GM12878 (cell line): Measurements from ENCODE around the gene CEND1. TPM values are rescaled to one million over a fixed set of nuclear protein-coding genes. Genes with fewer than 3 reads are reported as not detected.

Experiments
- ATAC-seq: fragments of 200-7000 bp; cut with Tn5 transposase; 3 replicates; pipeline ENCODE4 v1.9.1; 2020; ENCODE audit warnings: mild to moderate bottlenecking, moderate library complexity
- BruUV-seq: library from RNA; stranded (reverse); fragments of 400-500 nt; replicated peaks from 2 replicates; lab custom pipeline; 2021; lab: Mats Ljungman, UMichigan
- CTCF ChIA-PET: fragments of 300-600 bp; sonication (Branson Sonifier 250); formaldehyde crosslinking; extraction: SDS; loops from one replicate; lab custom pipeline; 2021; ENCODE audit warnings: inconsistent platforms; lab: Yijun Ruan, JAX
- POLR2A ChIA-PET: fragments of 350-600 bp; formaldehyde crosslinking; extraction: SDS; loops from one replicate; lab custom pipeline; 2021; ENCODE audit warnings: inconsistent platforms; lab: Charles Lee
- RAD21 ChIA-PET: fragments of 300-600 bp; sonication (Branson Sonifier 250); formaldehyde crosslinking; loops from one replicate; lab custom pipeline; 2023; ENCODE audit warnings: antibody characterized with exemption; ENCODE audit not compliant: unreplicated experiment; lab: Charles Lee
- SMC1A ChIA-PET: fragments of 300-600 bp; sonication (Branson Sonifier 250); formaldehyde crosslinking; loops from one replicate; lab custom pipeline; 2023; ENCODE audit not compliant: unreplicated experiment, uncharacterized antibody; lab: Charles Lee
- DNase-seq: peaks from one replicate; pipeline ENCODE4 v3.0.0-alpha.2; 2011; ENCODE audit warnings: low read depth, low spot score
- FAIRE-seq: peaks from 3 replicates; lab custom pipeline; 2011; peaks lifted over from hg19 to GRCh38; lab: Jason Lieb, UNC
- H2AFZ ChIP-seq: 2 replicates; pipeline ENCODE4 v1.6.0; 2011; ENCODE audit warnings: low read depth, low read length, control low read depth; ENCODE audit not compliant: control insufficient read depth
- H3K27ac ChIP-seq: 2 replicates; pipeline ENCODE4 v1.5.1; 2011; ENCODE audit warnings: control low read depth; ENCODE audit not compliant: control insufficient read depth, insufficient read depth
- H3K27me3 ChIP-seq, 2 experiments: replicated peaks in 1 of 2; 2 replicates each; pipeline versions ENCODE4 v1.6.0 to v1.6.1; 2011; ENCODE audit warnings: low read length in 1 of 2; ENCODE audit not compliant: control insufficient read depth in 2 of 2, insufficient read depth in 2 of 2
- H3K36me3 ChIP-seq, 2 experiments: 2 replicates each; pipeline ENCODE4 v1.5.1; 2011; ENCODE audit warnings: low read length in 1 of 2; ENCODE audit not compliant: control insufficient read depth in 2 of 2, insufficient read depth in 2 of 2
- H3K4me1 ChIP-seq: 2 replicates; pipeline ENCODE4 v1.6.1; 2011; ENCODE audit warnings: mild to moderate bottlenecking, low read length, moderate library complexity, mixed read lengths; ENCODE audit not compliant: control insufficient read depth, insufficient read depth
- H3K4me2 ChIP-seq: 2 replicates; pipeline ENCODE4 v1.6.0; 2011; ENCODE audit warnings: control low read depth; ENCODE audit not compliant: control insufficient read depth, insufficient read depth
- H3K4me3 ChIP-seq: fragments of 200-600 bp; sonication (generic); 2 replicates; pipeline ENCODE4 v1.5.1; 2016
- H3K79me2 ChIP-seq: 2 replicates; pipeline ENCODE4 v1.6.0; 2011; ENCODE audit warnings: low read length; ENCODE audit not compliant: control insufficient read depth, insufficient read depth
- H3K9ac ChIP-seq: 2 replicates; pipeline ENCODE4 v1.8.0; 2011; ENCODE audit warnings: low read length, control low read depth, mixed read lengths; ENCODE audit not compliant: control insufficient read depth, insufficient read depth
- H3K9me3 ChIP-seq: replicated peaks from 3 replicates; pipeline ENCODE4 v1.5.1; 2011; ENCODE audit warnings: mild to moderate bottlenecking, low read length; ENCODE audit not compliant: control insufficient read depth, insufficient read depth
- H4K20me1 ChIP-seq: 2 replicates; pipeline ENCODE4 v1.6.0; 2011; ENCODE audit not compliant: control insufficient read depth, insufficient read depth
- DPF2 ChIP-seq: fragments of 450-650 bp; IDR thresholded peaks from 2 replicates; pipeline ENCODE4 v1.6.1; 2017; ENCODE audit warnings: mild to moderate bottlenecking
- IKZF1 ChIP-seq: fragments of 450-650 bp; conservative IDR thresholded peaks from 2 replicates; pipeline ENCODE4 v1.6.1; 2017; ENCODE audit warnings: antibody characterized with exemption, mild to moderate bottlenecking
- JUND ChIP-seq: IDR thresholded peaks from 2 replicates; pipeline ENCODE4 v1.6.1; 2012; ENCODE audit warnings: low read depth, mild to moderate bottlenecking, low read length, improper control_type of control experiment, moderate library complexity
- LARP7 ChIP-seq: fragments of 450-650 bp; IDR thresholded peaks from 2 replicates; pipeline ENCODE4 v1.6.1; 2017; ENCODE audit warnings: mild to moderate bottlenecking
- NKRF ChIP-seq: fragments of 450-650 bp; conservative IDR thresholded peaks from 2 replicates; pipeline ENCODE4 v1.6.1; 2017; ENCODE audit warnings: mild to moderate bottlenecking, moderate library complexity
- NR2F1 ChIP-seq: fragments of 450-650 bp; conservative IDR thresholded peaks from 2 replicates; pipeline ENCODE4 v1.6.1; 2017; ENCODE audit warnings: mild to moderate bottlenecking
- POLR2A ChIP-seq: IDR thresholded peaks from 2 replicates; pipeline ENCODE4 v1.6.1; 2011; ENCODE audit warnings: low read depth, mild to moderate bottlenecking, low read length
- YBX1 ChIP-seq: fragments of 450-650 bp; IDR thresholded peaks from 2 replicates; pipeline ENCODE4 v1.6.1; 2016; ENCODE audit warnings: antibody characterized with exemption
- YY1 ChIP-seq: IDR thresholded peaks from 2 replicates; pipeline ENCODE4 v1.6.1; 2011; ENCODE audit warnings: low read depth, mild to moderate bottlenecking, low read length
- ZNF207 ChIP-seq: fragments of 450-650 bp; IDR thresholded peaks from 2 replicates; pipeline ENCODE4 v1.6.1; 2014; ENCODE audit warnings: antibody characterized with exemption, mild to moderate bottlenecking, borderline replicate concordance
- ZSCAN29 ChIP-seq: fragments of 450-650 bp; IDR thresholded peaks from 2 replicates; pipeline ENCODE4 v1.6.1; 2017; ENCODE audit warnings: mild to moderate bottlenecking, moderate library complexity
- WGBS: methylation state at CpG from one replicate; pipeline ENCODE4 v1.1.6; 2016; ENCODE audit warnings: low lambda C conversion rate; ENCODE audit not compliant: insufficient replicate concordance, insufficient coverage; ENCODE audit errors: missing lambda C conversion rate; 5-methylcytosine and 5-hydroxymethylcytosine counted together
- in situ Hi-C: fragments of 300-500 bp; cut with MboI; formaldehyde crosslinking; loops from 9 replicates; pipeline ENCODE4 v1.14.3; 2018; ENCODE audit warnings: mixed read lengths
- intact Hi-C: fragments of 100-400 bp; cut with micrococcal nuclease; formaldehyde crosslinking; loops from one replicate; pipeline ENCODE4 v1.14.2; 2022; ENCODE audit not compliant: unreplicated experiment
- polyA plus RNA-seq, 11 experiments: library from polyadenylated mRNA; depleted of rRNA in 4 of 11; unstranded in 6 of 11; stranded (reverse) in 5 of 11; fragments of >200 nt; fragmentation: Nextera tagmentation in 4 of 11; fragmentation: Illumina TruSeq in 1 of 11; extraction: Ambion mirVana in 4 of 11; extraction: Trizol in 1 of 11; gene quantifications; 1 replicate in 1 of 11; 2 replicates in 10 of 11; pipeline versions ENCODE4 v1.2.1 to v1.2.3, GENCODE V29; 2011 to 2016; ENCODE audit warnings: inconsistent platforms in 2 of 11, missing spikeins in 2 of 11, low read depth in 1 of 11
- total RNA-seq, 4 experiments: library from RNA; depleted of rRNA in 3 of 4; stranded (reverse); fragments of >200 nt in 3 of 4; fragmentation: Illumina TruSeq in 1 of 4; extraction: Trizol in 1 of 4; gene quantifications; 2 replicates each; pipeline versions ENCODE4 v1.2.1 to v1.2.3, GENCODE V29; 2013 to 2021

Gene CEND1
- total and polyA plus RNA-seq, 10 of the 15 experiments (the other 5 are each of a cell fraction or from before 2014, with no cell fraction given), result 0.31 to 13.6 (median 7.2) TPM; not detected in 1

- Histone ChIP-seq H2AFZ (peak overlapping the region; percentile 67), H3K27ac (no peak overlapping the region), H3K27me3 (no peaks in the 10 kb centered on the region; a peak in 3 of 4 replicates), H3K36me3 (peaks cover 0 to 8% of the 10 kb centered on the region in 2 experiments; a peak in 2 of 4 replicates), H3K4me1 (peaks cover 33% of the 10 kb centered on the region), H3K9ac (peak overlapping the region; percentile 44; the same call in 1 of the 2 replicates), H3K4me2 (peak overlapping the region; percentile 89), H3K79me2 (no peaks in the 10 kb centered on the region), H3K9me3 (no peaks in the 10 kb centered on the region), H3K4me3 (peak overlapping the region; percentile 74), H4K20me1 (no peaks in the 10 kb centered on the region)
- intact Hi-C loops, result no loop called here
- ATAC-seq (peak; percentile 27), FAIRE-seq (no peak), DNase-seq (no peak)
- TF ChIP-seq LARP7 (peak; percentile 63), DPF2 (peak; percentile 54), POLR2A (peak; percentile 46; the same call in 1 of the 2 replicates), ZNF207 (no peak), YBX1 (no peak), IKZF1 (peak; percentile 34; the same call in 1 of the 2 replicates), YY1 (peak; percentile 60; the same call in 1 of the 2 replicates), JUND (no peak), ZSCAN29 (no peak), NKRF (0 out of 2 replicates have a peak, but pooled peaks have one; percentile 48), NR2F1 (peak; percentile 55)
- RAD21 ChIA-PET, result interaction anchor here (0.6 to 1.2 kb wide), 3 partner anchors 10 to 27 kb away, joined by 3 to 9 read pairs (median 5); partner anchors contain the start of gene TSPAN4
- SMC1A ChIA-PET, result interaction anchor here (0.6 kb wide), 1 partner anchor 22 kb away, joined by 3 read pairs; no protein-coding TSS in a partner anchor
- POLR2A ChIA-PET, result interaction anchor here (0.6 to 1.5 kb wide), 5 partner anchors 10 to 49 kb away, joined by 3 to 5 read pairs (median 4); partner anchors contain the start of genes PNPLA2, POLR2L and TSPAN4
- BruUV-seq, result no TSS peak
- 2% methylated on average over 51 of the region's 55 CpGs for WGBS
- in situ Hi-C loops, result no loop called here
- CTCF ChIA-PET, result no interaction called here
Measured at GRCh38 chr11:833114-833791, 43.4 kb upstream of the CEND1 start.
